Forelimb muscle (tissue), 1 donor: ENCODE measurements around the gene PGM3. TPM values are rescaled to one million over a fixed set of nuclear protein-coding genes. Genes with fewer than 3 reads are reported as not detected.

ENCODE experiments used
- DNase-seq: peaks from one replicate; pipeline ENCODE4 v3.0.0-alpha.2; 2013; ENCODE audit warnings: low read depth
- polyA plus RNA-seq: library from polyadenylated mRNA; unstranded; fragments of 120-200 nt; gene quantifications from one replicate; pipeline ENCODE4 v1.2.1, GENCODE V29; 2013; ENCODE audit not compliant: insufficient read length

PGM3 gene
- polyA plus RNA-seq, 1 donor, result 34.7 TPM

- DNase-seq, result no peak
These were observed 73.2 kb downstream of the PGM3 start for GRCh38 chr6:83119742-83120300.

GRCh38 chr6:83117802-83118201, 75.3 kb downstream of the PGM3 start:
- no peak for DNase-seq

Other genes starting within 250 kb of the PGM3 start
- gene UBE3D, start 127.4 kb downstream of the PGM3 start, polyA plus RNA-seq, result 7.4 TPM
- 12.9 TPM for gene DOP1A, start 125.6 kb downstream of the PGM3 start, polyA plus RNA-seq
- 3.0 TPM for gene RWDD2A, start 92 bp upstream of the PGM3 start, polyA plus RNA-seq
- gene ME1, start 237.8 kb upstream of the PGM3 start, polyA plus RNA-seq, result 1.6 TPM